ENCODE results near the gene EXD2. TPM values are rescaled to one million over a fixed set of nuclear protein-coding genes. Genes with fewer than 3 reads are reported as not detected.

EXD2 gene
- total and polyA plus RNA-seq, 2 of the 13 experiments (the other 11 are each of a cell fraction or from before 2014, with no cell fraction given), result 9.5 to 15.1 TPM

DNA sequence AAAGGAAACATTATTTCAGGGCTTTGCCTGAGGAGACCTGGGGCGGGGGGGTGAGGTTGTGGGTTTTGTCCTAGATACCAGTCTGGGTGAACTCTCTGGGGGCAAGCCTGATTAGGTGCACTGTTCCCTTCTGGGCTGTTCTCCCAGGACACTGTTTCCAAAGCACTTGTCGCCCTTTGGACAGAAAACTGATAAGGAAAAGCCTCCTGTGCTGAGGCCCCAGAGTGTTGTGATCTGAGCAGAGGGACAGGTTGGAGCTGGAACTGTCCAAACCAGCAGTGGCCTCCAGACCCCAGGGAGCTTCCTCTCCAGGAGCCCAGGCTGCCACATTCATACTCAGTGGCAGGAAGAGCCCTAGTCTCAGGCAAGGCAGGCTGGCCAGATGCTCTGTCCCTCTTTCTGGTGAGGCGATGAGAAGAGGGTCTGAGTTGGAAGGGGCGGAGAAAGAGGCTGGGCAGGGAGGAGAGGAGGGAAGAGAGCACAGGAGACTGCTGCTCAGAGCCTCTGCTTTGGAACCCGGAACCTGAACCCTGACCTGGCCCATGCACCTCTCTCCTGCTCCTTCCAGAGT, 70.5 kb downstream of the EXD2 start:
- peak overlapping the region; percentile 37 to 72 (median 67); a peak in 4 of 6 replicates for H3K4me3 ChIP-seq (replicated peaks in 1 of 3; ENCODE audit: insufficient read depth in 1 of 3, low read depth in 2 of 3, low read length in 3 of 3)
- TF ChIP-seq ZNF629 (CRISPR knock-in tag; conservative IDR thresholded peaks at IDR 0.05), result no peak
- TF ChIP-seq ZSCAN30 (CRISPR knock-in tag; IDR thresholded peaks at IDR 0.05), result no peak
- TF ChIP-seq, protein P1, sequence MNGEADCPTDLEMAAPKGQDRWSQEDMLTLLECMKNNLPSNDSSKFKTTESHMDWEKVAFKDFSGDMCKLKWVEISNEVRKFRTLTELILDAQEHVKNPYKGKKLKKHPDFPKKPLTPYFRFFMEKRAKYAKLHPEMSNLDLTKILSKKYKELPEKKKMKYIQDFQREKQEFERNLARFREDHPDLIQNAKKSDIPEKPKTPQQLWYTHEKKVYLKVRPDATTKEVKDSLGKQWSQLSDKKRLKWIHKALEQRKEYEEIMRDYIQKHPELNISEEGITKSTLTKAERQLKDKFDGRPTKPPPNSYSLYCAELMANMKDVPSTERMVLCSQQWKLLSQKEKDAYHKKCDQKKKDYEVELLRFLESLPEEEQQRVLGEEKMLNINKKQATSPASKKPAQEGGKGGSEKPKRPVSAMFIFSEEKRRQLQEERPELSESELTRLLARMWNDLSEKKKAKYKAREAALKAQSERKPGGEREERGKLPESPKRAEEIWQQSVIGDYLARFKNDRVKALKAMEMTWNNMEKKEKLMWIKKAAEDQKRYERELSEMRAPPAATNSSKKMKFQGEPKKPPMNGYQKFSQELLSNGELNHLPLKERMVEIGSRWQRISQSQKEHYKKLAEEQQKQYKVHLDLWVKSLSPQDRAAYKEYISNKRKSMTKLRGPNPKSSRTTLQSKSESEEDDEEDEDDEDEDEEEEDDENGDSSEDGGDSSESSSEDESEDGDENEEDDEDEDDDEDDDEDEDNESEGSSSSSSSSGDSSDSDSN (CRISPR knock-in tag; IDR thresholded peaks at IDR 0.05), result peak; percentile 53; the same call in 1 of the 2 replicates
- 0 out of 2 replicates have a peak, but pooled peaks have one; percentile 48 for TF ChIP-seq ZNF619 (CRISPR knock-in tag; IDR thresholded peaks at IDR 0.05)
- TF ChIP-seq ZSCAN20 (CRISPR knock-in tag; IDR thresholded peaks at IDR 0.05; ENCODE audit: borderline replicate concordance), result no peak
- no peak for TF ChIP-seq ZNF160 (CRISPR knock-in tag; IDR thresholded peaks at IDR 0.05)
- no peak for TF ChIP-seq ASH2L (IDR thresholded peaks at IDR 0.05; ENCODE audit: insufficient read length, low read depth, low read length)
- TF ChIP-seq HNRNPL (IDR thresholded peaks at IDR 0.05; ENCODE audit: low read depth, low read length), result no peak
- TF ChIP-seq, protein P2, sequence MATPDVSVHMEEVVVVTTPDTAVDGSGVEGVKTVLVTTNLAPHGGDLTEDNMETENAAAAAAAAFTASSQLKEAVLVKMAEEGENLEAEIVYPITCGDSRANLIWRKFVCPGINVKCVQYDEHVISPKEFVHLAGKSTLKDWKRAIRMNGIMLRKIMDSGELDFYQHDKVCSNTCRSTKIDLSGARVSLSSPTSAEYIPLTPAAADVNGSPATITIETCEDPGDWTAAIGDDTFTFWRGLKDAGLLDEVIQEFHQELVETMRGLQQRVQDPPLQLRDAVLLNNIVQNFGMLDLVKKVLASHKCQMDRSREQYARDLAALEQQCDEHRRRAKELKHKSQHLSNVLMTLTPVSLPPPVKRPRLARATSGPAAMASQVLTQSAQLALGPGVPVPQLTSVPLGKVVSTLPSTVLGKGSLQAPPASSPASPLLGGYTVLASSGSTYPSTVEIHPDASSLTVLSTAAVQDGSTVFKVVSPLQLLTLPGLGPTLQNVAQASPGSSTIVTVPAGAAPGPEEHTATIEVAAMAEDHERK (CRISPR knock-in tag; IDR thresholded peaks at IDR 0.05; ENCODE audit: low read depth), result no peak
- no peak for TF ChIP-seq ZFYVE20 (CRISPR knock-in tag; IDR thresholded peaks at IDR 0.05; ENCODE audit: borderline replicate concordance, low read depth)
- no peak for TF ChIP-seq ZNF556 (CRISPR knock-in tag; IDR thresholded peaks at IDR 0.05; ENCODE audit: borderline replicate concordance)
- TF ChIP-seq ZNF264 (CRISPR knock-in tag; IDR thresholded peaks at IDR 0.05), result no peak
- TF ChIP-seq FOXO1 (CRISPR knock-in tag; IDR thresholded peaks at IDR 0.05), result no peak
- no peak for TF ChIP-seq ZNF235 (CRISPR knock-in tag; IDR thresholded peaks at IDR 0.05; ENCODE audit: borderline replicate concordance)
- TF ChIP-seq CEBPG (CRISPR knock-in tag; IDR thresholded peaks at IDR 0.05), result no peak
- TF ChIP-seq, protein P3, sequence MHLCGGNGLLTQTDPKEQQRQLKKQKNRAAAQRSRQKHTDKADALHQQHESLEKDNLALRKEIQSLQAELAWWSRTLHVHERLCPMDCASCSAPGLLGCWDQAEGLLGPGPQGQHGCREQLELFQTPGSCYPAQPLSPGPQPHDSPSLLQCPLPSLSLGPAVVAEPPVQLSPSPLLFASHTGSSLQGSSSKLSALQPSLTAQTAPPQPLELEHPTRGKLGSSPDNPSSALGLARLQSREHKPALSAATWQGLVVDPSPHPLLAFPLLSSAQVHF (CRISPR knock-in tag; IDR thresholded peaks at IDR 0.05), result no peak
- TF ChIP-seq PITX1 (CRISPR knock-in tag; IDR thresholded peaks at IDR 0.05), result peak; percentile 10; the same call in 1 of the 2 replicates
- no peak for TF ChIP-seq NBN (conservative IDR thresholded peaks at IDR 0.05)
- no peak for TF ChIP-seq ZMYM4 (CRISPR knock-in tag; IDR thresholded peaks at IDR 0.05)

More for the DNA sequence above, 70.5 kb downstream of the EXD2 start:
- H3K4me1 ChIP-seq (ENCODE audit: insufficient read depth, low read length), result peaks cover 20% of the 10 kb centered on the region
- in situ Hi-C loops (cut with HindIII; ENCODE audit: extremely low pct_ligation_motif_present, low pct_unique_long_range_greater_than_20kb) (loop anchor here (5.0 kb wide), 1 partner anchor 90 kb away; no protein-coding TSS in a partner anchor), intact Hi-C loops (cut with micrococcal nuclease; ENCODE audit: unreplicated experiment) (no loop called here)
- H3K36me3 ChIP-seq (replicated peaks in 1 of 2; ENCODE audit: control insufficient read depth in 1 of 2, insufficient read depth in 2 of 2, low read length in 2 of 2), result no peaks in the 10 kb centered on the region
- H4K20me1 ChIP-seq (ENCODE audit: insufficient read depth, low read length), result no peaks in the 10 kb centered on the region
- ChIA-PET POLR2A (interaction anchor here (1.0 to 1.3 kb wide), 2 partner anchors 110 to 135 kb away, joined by 3 read pairs; no protein-coding TSS in a partner anchor), CTCF (ENCODE audit: low intra/inter-chr PET ratio, low total read pairs) (interaction anchor here (0.7 to 1.2 kb wide), 2 partner anchors 26 to 1305 kb away, joined by 3 read pairs; no protein-coding TSS in a partner anchor)
- DNase-seq (ENCODE audit: low spot score), result peak; percentile 69
- WGBS (ENCODE audit: low lambda C conversion rate), result 0% methylated on average over 4 of the region's 5 CpGs
- H3K9me3 ChIP-seq (ENCODE audit: low read length), result no peaks in the 10 kb centered on the region
- peaks cover 6 to 41% of the 10 kb centered on the region in 2 experiments; a peak in 4 of 5 replicates for H3K27me3 ChIP-seq (ENCODE audit: control insufficient read depth in 1 of 2, insufficient read depth in 2 of 2, low read length in 2 of 2)
- FAIRE-seq, result peak; percentile 80
- H3K79me2 ChIP-seq (ENCODE audit: insufficient read depth, low read length), result no peaks in the 10 kb centered on the region
- no peak overlapping the region for H2AFZ ChIP-seq (ENCODE audit: low read length)
- ATAC-seq, result peak; percentile 74
- peak overlapping the region; percentile 79 for H3K4me2 ChIP-seq (ENCODE audit: low read depth, low read length)
- H3K27ac ChIP-seq (ENCODE audit: extremely low read length, insufficient read depth, low read length), result no peak overlapping the region
- no TSS peak for BruUV-seq (replicated peaks)
- no peak overlapping the region for H3K9ac ChIP-seq (ENCODE audit: insufficient read depth, low read depth, low read length)

Data from HepG2 (cell line).